ENCODE data around the gene OR52J3.

Gene OR52J3

GRCh38 chr11:5038341-5038740 is 8.0 kb upstream of the OR52J3 start:
- H3K27me3 ChIP-seq (ENCODE audit: insufficient read depth, poor library complexity, severe bottlenecking): no peaks in the 10 kb centered on the region
- H3K27ac ChIP-seq (replicated peaks): no peak overlapping the region
- no peak for DNase-seq (ENCODE audit: low read depth in 1 of 2, low spot score in 1 of 2)
- no peak overlapping the region for H3K4me3 ChIP-seq (replicated peaks; ENCODE audit: insufficient read depth, low read length)
- no peak for TF ChIP-seq SPI1 (IDR thresholded peaks at IDR 0.05; ENCODE audit: borderline replicate concordance, low read depth)
- no peak for TF ChIP-seq REST (IDR thresholded peaks at IDR 0.05; ENCODE audit: insufficient replicate concordance, low read depth)
- no peak for TF ChIP-seq CTCF (IDR thresholded peaks at IDR 0.05; ENCODE audit: insufficient read depth, low read length)
- TF ChIP-seq GABPA (IDR thresholded peaks at IDR 0.05; ENCODE audit: low read depth): no peak

DNA sequence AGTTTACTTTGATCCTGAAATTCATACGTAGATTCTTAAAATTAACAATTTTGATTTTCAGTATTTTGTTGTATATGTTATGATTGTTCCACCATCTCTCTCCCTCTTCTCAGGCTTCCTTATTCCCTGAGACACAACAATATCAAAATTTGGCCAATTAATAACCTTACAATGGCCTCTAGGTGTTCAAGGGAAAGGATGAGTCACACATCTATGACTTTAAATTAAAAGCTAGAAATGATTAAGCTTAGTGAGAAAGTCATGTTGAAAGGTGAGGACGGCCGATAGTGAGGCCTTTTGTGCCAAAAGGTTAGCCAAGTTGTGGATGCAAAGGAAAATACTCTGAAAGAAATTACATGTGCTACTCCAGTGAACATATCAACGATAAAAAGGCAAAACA is 5.5 kb upstream of the OR52J3 start:
- TF ChIP-seq REST (IDR thresholded peaks at IDR 0.05; ENCODE audit: insufficient replicate concordance, low read depth) (no peak), CTCF (IDR thresholded peaks at IDR 0.05; ENCODE audit: insufficient read depth, low read length) (no peak), GABPA (IDR thresholded peaks at IDR 0.05; ENCODE audit: low read depth) (no peak), POLR2AphosphoS5 (IDR thresholded peaks at IDR 0.05; ENCODE audit: low read depth) (no peak)

GRCh38 chr11:5042091-5042490 is 4.2 kb upstream of the OR52J3 start:
- no peaks in the 10 kb centered on the region for H3K27me3 ChIP-seq (ENCODE audit: insufficient read depth, poor library complexity, severe bottlenecking)
- TF ChIP-seq REST (IDR thresholded peaks at IDR 0.05; ENCODE audit: insufficient replicate concordance, low read depth) (no peak), POLR2AphosphoS5 (IDR thresholded peaks at IDR 0.05; ENCODE audit: low read depth) (no peak), SPI1 (IDR thresholded peaks at IDR 0.05; ENCODE audit: borderline replicate concordance, low read depth) (no peak), GABPA (IDR thresholded peaks at IDR 0.05; ENCODE audit: low read depth) (no peak), CTCF (IDR thresholded peaks at IDR 0.05; ENCODE audit: insufficient read depth, low read length) (no peak)
- no peak for DNase-seq (ENCODE audit: low read depth in 1 of 2, low spot score in 1 of 2)
- no peak overlapping the region for H3K4me3 ChIP-seq (replicated peaks; ENCODE audit: insufficient read depth, low read length)
- no peak overlapping the region for H3K27ac ChIP-seq (replicated peaks)

More for the DNA sequence above, 5.5 kb upstream of the OR52J3 start:
- DNase-seq (ENCODE audit: low read depth in 1 of 2, low spot score in 1 of 2): no peak
- H3K4me3 ChIP-seq (replicated peaks; ENCODE audit: insufficient read depth, low read length): no peak overlapping the region
- H3K27ac ChIP-seq (replicated peaks): no peak overlapping the region
- no peaks in the 10 kb centered on the region for H3K27me3 ChIP-seq (ENCODE audit: insufficient read depth, poor library complexity, severe bottlenecking)
